Tibial nerve (tissue), 4 donors: ENCODE data around the gene C1QTNF7.

ENCODE experiments used
- EP300 ChIP-seq, 2 donors: sonication (generic); formaldehyde crosslinking; IDR thresholded peaks; one replicate each; pipeline ENCODE4 v1.6.1; 2017; ENCODE audit warnings: antibody characterized with exemption in 2 of 2, mild to moderate bottlenecking in 1 of 2
- POLR2A ChIP-seq, 2 donors: fragments of 450-650 bp; IDR thresholded peaks; one replicate each; pipeline ENCODE4 v1.6.1; 2017; ENCODE audit warnings: antibody characterized with exemption in 2 of 2, mild to moderate bottlenecking in 2 of 2, moderate library complexity in 2 of 2
- TF ChIP-seq, protein P1 (sequence below), 5 experiments: fragments of 200-600 bp in 3 of 5; fragments of 450-650 bp in 2 of 5; sonication (generic) in 3 of 5; IDR thresholded peaks; one replicate each; pipeline ENCODE4 v1.5.1; 2016 to 2019; ENCODE audit warnings: antibody characterized with exemption in 5 of 5, mild to moderate bottlenecking in 3 of 5, moderate library complexity in 2 of 5

DNA sequence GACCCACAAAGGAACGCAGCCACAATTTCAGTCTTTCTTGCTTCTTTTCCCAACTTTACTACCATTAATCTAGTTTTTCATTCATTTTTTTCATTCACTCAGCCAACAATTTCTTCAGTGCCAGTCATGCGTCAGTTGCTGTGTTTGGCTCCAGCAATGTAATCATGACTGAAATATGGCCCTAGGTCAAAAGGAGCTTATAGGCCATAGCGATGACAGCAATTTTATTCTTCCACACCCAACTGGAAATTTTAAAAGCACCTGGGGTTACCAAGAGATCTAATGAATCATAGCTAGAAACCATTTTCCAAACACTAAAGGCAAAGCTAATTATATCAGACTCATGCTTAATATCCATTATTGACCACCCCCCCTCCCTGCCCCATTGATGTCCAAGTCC, 29.8 kb upstream of the C1QTNF7 start:
- TF ChIP-seq, protein P1, sequence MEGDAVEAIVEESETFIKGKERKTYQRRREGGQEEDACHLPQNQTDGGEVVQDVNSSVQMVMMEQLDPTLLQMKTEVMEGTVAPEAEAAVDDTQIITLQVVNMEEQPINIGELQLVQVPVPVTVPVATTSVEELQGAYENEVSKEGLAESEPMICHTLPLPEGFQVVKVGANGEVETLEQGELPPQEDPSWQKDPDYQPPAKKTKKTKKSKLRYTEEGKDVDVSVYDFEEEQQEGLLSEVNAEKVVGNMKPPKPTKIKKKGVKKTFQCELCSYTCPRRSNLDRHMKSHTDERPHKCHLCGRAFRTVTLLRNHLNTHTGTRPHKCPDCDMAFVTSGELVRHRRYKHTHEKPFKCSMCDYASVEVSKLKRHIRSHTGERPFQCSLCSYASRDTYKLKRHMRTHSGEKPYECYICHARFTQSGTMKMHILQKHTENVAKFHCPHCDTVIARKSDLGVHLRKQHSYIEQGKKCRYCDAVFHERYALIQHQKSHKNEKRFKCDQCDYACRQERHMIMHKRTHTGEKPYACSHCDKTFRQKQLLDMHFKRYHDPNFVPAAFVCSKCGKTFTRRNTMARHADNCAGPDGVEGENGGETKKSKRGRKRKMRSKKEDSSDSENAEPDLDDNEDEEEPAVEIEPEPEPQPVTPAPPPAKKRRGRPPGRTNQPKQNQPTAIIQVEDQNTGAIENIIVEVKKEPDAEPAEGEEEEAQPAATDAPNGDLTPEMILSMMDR (IDR thresholded peaks at IDR 0.05) = no peak
- TF ChIP-seq POLR2A (IDR thresholded peaks at IDR 0.05) = no peak
- no peak for TF ChIP-seq EP300 (IDR thresholded peaks at IDR 0.05)
